HUES48 (cell line): Measurements from ENCODE around the gene IQGAP1.

Source experiments
- H3K27ac ChIP-seq: one replicate; pipeline ENCODE4 v1.7.0; 2013; ENCODE audit warnings: low read depth, low read length, inconsistent platforms
- H3K27me3 ChIP-seq: 2 replicates; pipeline ENCODE4 v1.6.1; 2013; ENCODE audit warnings: mild to moderate bottlenecking, low read length; ENCODE audit not compliant: control insufficient read depth, insufficient read depth
- H3K36me3 ChIP-seq: 2 replicates; pipeline ENCODE4 v1.6.1; 2013; ENCODE audit warnings: low read length; ENCODE audit not compliant: control insufficient read depth, insufficient read depth
- H3K4me1 ChIP-seq: 2 replicates; pipeline ENCODE4 v1.6.1; 2013; ENCODE audit warnings: mild to moderate bottlenecking, low read length; ENCODE audit not compliant: control insufficient read depth, insufficient read depth
- H3K4me3 ChIP-seq: 2 replicates; pipeline ENCODE4 v1.5.1; 2013; ENCODE audit warnings: mild to moderate bottlenecking, low read depth, low read length
- H3K9ac ChIP-seq: 2 replicates; pipeline ENCODE4 v1.6.1; 2013; ENCODE audit warnings: mild to moderate bottlenecking, low read depth, low read length, moderate library complexity
- H3K9me3 ChIP-seq: 2 replicates; pipeline ENCODE4 v1.6.1; 2013; ENCODE audit warnings: low read length; ENCODE audit not compliant: control insufficient read depth, insufficient read depth

The IQGAP1 gene

GRCh38 chr15:90376789-90377188, 11.3 kb upstream of the IQGAP1 start:
- Histone ChIP-seq H3K4me1 (no peaks in the 10 kb centered on the region), H3K27me3 (no peaks in the 10 kb centered on the region), H3K27ac (no peak overlapping the region), H3K36me3 (no peaks in the 10 kb centered on the region), H3K9ac (no peak overlapping the region), H3K4me3 (no peak overlapping the region), H3K9me3 (peaks cover 15% of the 10 kb centered on the region)

- no peak overlapping the region for H3K9ac ChIP-seq
- no peaks in the 10 kb centered on the region for H3K27me3 ChIP-seq
- H3K36me3 ChIP-seq = no peaks in the 10 kb centered on the region
- H3K4me3 ChIP-seq = no peak overlapping the region
- peaks cover 15% of the 10 kb centered on the region for H3K9me3 ChIP-seq
- no peaks in the 10 kb centered on the region for H3K4me1 ChIP-seq
- no peak overlapping the region for H3K27ac ChIP-seq
Observed at GRCh38 chr15:90379263-90379662, 8.8 kb upstream of the IQGAP1 start.

- no peaks in the 10 kb centered on the region for H3K4me1 ChIP-seq
- H3K9ac ChIP-seq = no peak overlapping the region
- H3K36me3 ChIP-seq = no peaks in the 10 kb centered on the region
- H3K9me3 ChIP-seq = peaks cover 15% of the 10 kb centered on the region
- H3K27ac ChIP-seq = no peak overlapping the region
- H3K27me3 ChIP-seq = no peaks in the 10 kb centered on the region
- no peak overlapping the region for H3K4me3 ChIP-seq
Observed at GRCh38 chr15:90381515-90381914, 6.5 kb upstream of the IQGAP1 start.

- Histone ChIP-seq H3K9ac (no peak overlapping the region), H3K4me3 (no peak overlapping the region), H3K27me3 (no peaks in the 10 kb centered on the region), H3K9me3 (peaks cover 15% of the 10 kb centered on the region), H3K27ac (no peak overlapping the region), H3K4me1 (no peaks in the 10 kb centered on the region), H3K36me3 (no peaks in the 10 kb centered on the region)
Observed at GRCh38 chr15:90382320-90382719, 5.7 kb upstream of the IQGAP1 start.

- Histone ChIP-seq H3K27ac (no peak overlapping the region), H3K36me3 (peaks cover 7% of the 10 kb centered on the region), H3K4me3 (no peak overlapping the region), H3K9me3 (no peaks in the 10 kb centered on the region), H3K9ac (no peak overlapping the region), H3K27me3 (no peaks in the 10 kb centered on the region), H3K4me1 (peaks cover 15% of the 10 kb centered on the region)
Observed at GRCh38 chr15:90386221-90386620, 1.8 kb upstream of the IQGAP1 start.

- Histone ChIP-seq H3K4me3 (peak overlapping the region; percentile 94), H3K9me3 (no peaks in the 10 kb centered on the region), H3K27me3 (no peaks in the 10 kb centered on the region), H3K36me3 (peaks cover 16% of the 10 kb centered on the region), H3K4me1 (peaks cover 37% of the 10 kb centered on the region), H3K27ac (peak overlapping the region; percentile 96), H3K9ac (peak overlapping the region; percentile 75)
Observed at GRCh38 chr15:90388462-90389380, 679 bp downstream of the IQGAP1 start.

GRCh38 chr15:90389513-90389912, 1.5 kb downstream of the IQGAP1 start:
- Histone ChIP-seq H3K4me3 (peak overlapping the region; percentile 94; the same call in 1 of the 2 replicates), H3K27me3 (no peaks in the 10 kb centered on the region), H3K9ac (no peak overlapping the region), H3K27ac (no peak overlapping the region), H3K9me3 (no peaks in the 10 kb centered on the region), H3K4me1 (peaks cover 42% of the 10 kb centered on the region), H3K36me3 (peaks cover 16% of the 10 kb centered on the region)

- Histone ChIP-seq H3K4me1 (peaks cover 55% of the 10 kb centered on the region), H3K9me3 (no peaks in the 10 kb centered on the region), H3K27ac (peak overlapping the region; percentile 67), H3K27me3 (no peaks in the 10 kb centered on the region), H3K9ac (no peak overlapping the region), H3K36me3 (peaks cover 16% of the 10 kb centered on the region), H3K4me3 (peak overlapping the region; percentile 21; the same call in 1 of the 2 replicates)
Observed at GRCh38 chr15:90393040-90393439, 5.0 kb downstream of the IQGAP1 start.

GRCh38 chr15:90394074-90394473, 6.0 kb downstream of the IQGAP1 start:
- Histone ChIP-seq H3K4me1 (peaks cover 59% of the 10 kb centered on the region), H3K27ac (peak overlapping the region; percentile 55), H3K27me3 (no peaks in the 10 kb centered on the region), H3K36me3 (peaks cover 16% of the 10 kb centered on the region), H3K9ac (no peak overlapping the region; the same call in 1 of the 2 replicates), H3K4me3 (no peak overlapping the region), H3K9me3 (no peaks in the 10 kb centered on the region)

- H3K27ac ChIP-seq = peak overlapping the region; percentile 55
- no peak overlapping the region; the same call in 1 of the 2 replicates for H3K9ac ChIP-seq
- peaks cover 16% of the 10 kb centered on the region for H3K36me3 ChIP-seq
- H3K27me3 ChIP-seq = no peaks in the 10 kb centered on the region
- no peaks in the 10 kb centered on the region for H3K9me3 ChIP-seq
- H3K4me3 ChIP-seq = no peak overlapping the region
- peaks cover 67% of the 10 kb centered on the region for H3K4me1 ChIP-seq
Observed at GRCh38 chr15:90394748-90395442, 6.9 kb downstream of the IQGAP1 start.

- Histone ChIP-seq H3K36me3 (peaks cover 8% of the 10 kb centered on the region), H3K4me3 (no peak overlapping the region), H3K27ac (no peak overlapping the region), H3K4me1 (peaks cover 69% of the 10 kb centered on the region), H3K27me3 (no peaks in the 10 kb centered on the region), H3K9ac (no peak overlapping the region), H3K9me3 (no peaks in the 10 kb centered on the region)
Observed at GRCh38 chr15:90396321-90396720, 8.3 kb downstream of the IQGAP1 start.
